Transverse colon (tissue), 4 donors: ENCODE data around the gene NAP1L5. TPM values are rescaled to one million over a fixed set of nuclear protein-coding genes. Genes with fewer than 3 reads are reported as not detected.

Experiments
- DNase-seq: peaks from one replicate; pipeline ENCODE4 v3.0.0-alpha.2; 2019
- H3K27ac ChIP-seq, 4 donors: fragments of 200-600 bp; sonication (generic); 2 replicates each; pipeline ENCODE4 v1.5.1; 2016 to 2018; ENCODE audit warnings: inconsistent platforms in 4 of 4
- H3K27me3 ChIP-seq: fragments of 200-600 bp; sonication (generic); 2 replicates; pipeline ENCODE4 v1.5.1; 2017; ENCODE audit warnings: inconsistent platforms
- H3K36me3 ChIP-seq, 4 donors: fragments of 200-600 bp; sonication (generic); 2 replicates each; pipeline ENCODE4 v1.5.1; 2017 to 2019; ENCODE audit warnings: inconsistent platforms in 4 of 4
- H3K4me1 ChIP-seq, 4 donors: fragments of 200-600 bp; sonication (generic); 2 replicates each; pipeline ENCODE4 v1.5.1; 2017 to 2020; ENCODE audit warnings: inconsistent platforms in 4 of 4
- H3K4me3 ChIP-seq, 4 donors: fragments of 200-600 bp; sonication (generic); 1 replicate in 1 of 4; 2 replicates in 3 of 4; pipeline versions ENCODE4 v1.5.1 to v1.6.1; 2017 to 2019; ENCODE audit warnings: inconsistent platforms in 4 of 4
- H3K9me3 ChIP-seq, 2 donors: fragments of 200-600 bp; sonication (generic); 2 replicates each; pipeline ENCODE4 v1.5.1; 2017 to 2019; ENCODE audit warnings: inconsistent platforms in 2 of 2
- CTCF ChIP-seq, 5 experiments: fragments of 200-600 bp in 3 of 5; fragments of 450-650 bp in 2 of 5; sonication (generic) in 3 of 5; IDR thresholded peaks; 1 replicate in 2 of 5; 2 replicates in 3 of 5; pipeline ENCODE4 v1.5.1; 2016 to 2017; ENCODE audit warnings: antibody characterized with exemption in 5 of 5, inconsistent platforms in 3 of 5, mild to moderate bottlenecking in 2 of 5, moderate library complexity in 1 of 5
- EP300 ChIP-seq: sonication (generic); formaldehyde crosslinking; IDR thresholded peaks from one replicate; pipeline ENCODE4 v1.6.1; 2017; ENCODE audit warnings: antibody characterized with exemption, low read depth
- POLR2A ChIP-seq: fragments of 450-650 bp; IDR thresholded peaks from one replicate; pipeline ENCODE4 v1.6.1; 2016; ENCODE audit warnings: antibody characterized with exemption, mild to moderate bottlenecking, moderate library complexity
- POLR2AphosphoS5 ChIP-seq, 3 donors: sonication (generic); formaldehyde crosslinking; IDR thresholded peaks; one replicate each; pipeline ENCODE4 v1.6.1; 2016; ENCODE audit warnings: antibody characterized with exemption in 3 of 3
- WGBS, 2 donors: methylation state at CpG; one replicate each; pipeline ENCODE4 v1.1.5; 2018; ENCODE audit warnings: low coverage in 1 of 2; 5-methylcytosine and 5-hydroxymethylcytosine counted together
- in situ Hi-C, 4 donors: fragments of 200-750 bp; cut with MboI; loops; one replicate each; pipeline versions ENCODE4 v1.15.0 to v1.15.1; 2017; ENCODE audit warnings: low sequenced_read_pairs in 3 of 4, low pct_ligation_motif_present in 1 of 4, low pct_unique_long_range_greater_than_20kb in 1 of 4
- intact Hi-C: fragments of 100-400 bp; cut with DNase I; formaldehyde crosslinking; loops from one replicate; pipeline ENCODE4 v1.15.1; 2023; ENCODE audit warnings: low total_unique reads
- total RNA-seq, 4 donors: library from RNA; depleted of rRNA; stranded (reverse); fragments of >200 nt; gene quantifications; one replicate each; pipeline ENCODE4 v1.1.0, GENCODE V29; 2016

The NAP1L5 gene
- total RNA-seq, 4 donors from 2014 or later: 3.5 TPM; not detected in 2

DNA sequence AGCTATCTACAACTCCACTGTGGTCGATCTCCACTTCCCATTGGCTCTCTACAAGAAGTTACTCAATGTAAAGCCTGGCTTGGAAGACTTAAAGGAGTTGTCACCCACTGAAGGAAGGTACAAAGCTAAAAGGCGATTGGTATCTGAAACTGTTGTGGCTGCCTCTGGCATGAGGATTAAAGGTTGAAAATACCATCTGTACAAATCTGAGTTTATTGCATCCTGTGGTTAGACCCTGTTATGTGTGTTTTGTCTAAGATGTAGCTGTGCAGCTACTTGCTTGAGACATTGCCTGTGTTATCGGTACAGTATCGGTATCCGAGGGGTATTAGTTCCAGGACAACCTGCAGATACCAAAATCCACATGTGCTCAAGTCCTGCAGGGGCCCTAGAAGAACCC, 16.4 kb downstream of the NAP1L5 start:
- TF ChIP-seq CTCF (IDR thresholded peaks at IDR 0.05): no peak
- TF ChIP-seq POLR2A: no peak
- no peak for TF ChIP-seq POLR2AphosphoS5 (IDR thresholded peaks at IDR 0.05)
- no peak for TF ChIP-seq EP300
- Histone ChIP-seq H3K4me3 (no peak overlapping the region), H3K9me3 (no peaks in the 10 kb centered on the region), H3K4me1 (no peaks in the 10 kb centered on the region), H3K27ac (no peak overlapping the region), H3K36me3 (peaks cover 0 to 64% (median 9%) of the 10 kb centered on the region in 4 donors), H3K27me3 (no peaks in the 10 kb centered on the region)
- intact Hi-C loops (no loop called here), in situ Hi-C loops (no loop called here)
- DNase-seq: no peak
- 94 to 97% methylated on average over 5 of the region's 5 CpGs for WGBS, 2 donors

DNA sequence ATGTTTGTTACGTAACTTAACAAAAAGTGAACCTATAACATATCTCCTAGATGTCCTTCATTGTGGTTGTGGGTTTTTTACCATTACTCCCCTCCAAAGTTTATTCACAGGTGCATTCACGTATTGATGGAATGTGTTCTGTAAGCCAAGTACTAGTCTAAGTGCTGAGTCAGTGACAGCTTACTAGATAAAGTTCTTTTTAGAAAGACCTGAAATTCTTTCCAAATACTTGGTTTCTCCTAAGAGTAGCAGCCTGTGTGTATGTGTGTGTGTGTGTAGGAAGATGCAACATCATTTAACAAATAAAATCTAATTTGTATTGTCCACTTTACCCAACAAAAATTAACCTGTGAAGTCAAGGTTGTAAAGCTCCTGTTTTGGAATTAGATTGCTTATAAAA, 22.1 kb downstream of the NAP1L5 start:
- no peaks in the 10 kb centered on the region for H3K9me3 ChIP-seq
- peaks cover 0 to 51% (median 3%) of the 10 kb centered on the region in 4 donors for H3K36me3 ChIP-seq
- H3K27ac ChIP-seq: no peak overlapping the region
- in situ Hi-C loops: no loop called here
- no peak for DNase-seq
- TF ChIP-seq EP300 (no peak), CTCF (IDR thresholded peaks at IDR 0.05) (no peak), POLR2A (no peak), POLR2AphosphoS5 (IDR thresholded peaks at IDR 0.05) (no peak)
- WGBS, 2 donors: 78 to 86% methylated on average over 2 of the region's 2 CpGs
- no peak overlapping the region for H3K4me3 ChIP-seq
- H3K27me3 ChIP-seq: no peaks in the 10 kb centered on the region
- intact Hi-C loops: no loop called here
- H3K4me1 ChIP-seq: no peaks in the 10 kb centered on the region

DNA sequence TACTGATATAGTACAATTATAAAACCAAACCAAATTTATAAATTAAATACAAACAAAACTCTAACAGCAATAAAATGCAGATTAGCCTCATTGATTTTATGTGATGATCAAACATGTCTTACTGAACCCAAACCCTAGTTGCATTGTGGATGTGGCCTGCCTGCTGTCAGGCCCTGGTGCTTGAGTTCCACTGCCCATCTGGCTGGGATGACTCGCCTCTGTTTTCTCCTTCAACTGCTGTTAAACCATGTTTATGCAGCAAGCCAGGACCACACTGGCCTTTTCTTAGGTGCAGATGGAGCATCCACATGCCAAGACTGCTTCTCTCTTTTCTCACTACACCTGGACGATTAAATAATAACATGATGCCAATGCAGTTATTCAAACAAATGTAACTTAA, 22.6 kb downstream of the NAP1L5 start:
- Histone ChIP-seq H3K27ac (no peak overlapping the region), H3K9me3 (no peaks in the 10 kb centered on the region), H3K4me3 (no peak overlapping the region), H3K27me3 (no peaks in the 10 kb centered on the region), H3K36me3 (peaks cover 0 to 50% (median 0%) of the 10 kb centered on the region in 4 donors), H3K4me1 (no peaks in the 10 kb centered on the region)
- DNase-seq: no peak
- WGBS, 2 donors: 90 to 100% methylated on average over 2 of the region's 2 CpGs
- in situ Hi-C loops: loop anchor here in 1 of 4 donors (25.0 kb wide), 1 partner anchor 138 kb away; no protein-coding TSS in a partner anchor
- intact Hi-C loops: no loop called here
- TF ChIP-seq POLR2AphosphoS5 (IDR thresholded peaks at IDR 0.05) (no peak), CTCF (IDR thresholded peaks at IDR 0.05) (no peak), EP300 (no peak), POLR2A (no peak)

- no peaks in the 10 kb centered on the region for H3K4me1 ChIP-seq
- no peaks in the 10 kb centered on the region for H3K9me3 ChIP-seq
- no peak overlapping the region for H3K4me3 ChIP-seq
- DNase-seq: no peak
- no peak overlapping the region for H3K27ac ChIP-seq
- peaks cover 0 to 50% (median 0%) of the 10 kb centered on the region in 4 donors for H3K36me3 ChIP-seq
- intact Hi-C loops (no loop called here), in situ Hi-C loops (loop anchor here in 1 of 4 donors (25.0 kb wide), 1 partner anchor 137 kb away; no protein-coding TSS in a partner anchor)
- H3K27me3 ChIP-seq: no peaks in the 10 kb centered on the region
- TF ChIP-seq POLR2A (no peak), EP300 (no peak), CTCF (IDR thresholded peaks at IDR 0.05) (no peak), POLR2AphosphoS5 (IDR thresholded peaks at IDR 0.05) (no peak)
Observed at GRCh38 chr4:88674565-88674964, 23.1 kb downstream of the NAP1L5 start.
